H1 (cell line): ENCODE results near the gene GP9. TPM values are rescaled to one million over a fixed set of nuclear protein-coding genes. Genes with fewer than 3 reads are reported as not detected.

Experiments used
- CTCF ChIA-PET: fragments of 300-600 bp; sonication (Branson Sonifier 250); formaldehyde crosslinking; loops from one replicate; lab custom pipeline; 2021; ENCODE audit not compliant: partially characterized antibody; lab: Charles Lee
- POLR2A ChIA-PET: fragments of 300-600 bp; sonication (Branson Sonifier 250); formaldehyde crosslinking; loops from one replicate; lab custom pipeline; 2021; ENCODE audit warnings: inconsistent platforms; ENCODE audit not compliant: partially characterized antibody; lab: Charles Lee
- DNase-seq, 2 experiments: peaks; one replicate each; pipeline versions ENCODE4 v3.0.0 to v3.0.0-alpha.2; 2010 to 2022; ENCODE audit warnings: low spot score in 2 of 2, low read depth in 1 of 2, mixed read lengths in 1 of 2
- FAIRE-seq: peaks from 2 replicates; lab custom pipeline; 2011; peaks lifted over from hg19 to GRCh38; lab: Jason Lieb, UNC
- H2AFZ ChIP-seq: 2 replicates; pipeline ENCODE4 v1.8.1; 2012; ENCODE audit warnings: low read length, inconsistent platforms
- H2AK5ac ChIP-seq: 2 replicates; pipeline ENCODE4 v1.6.1; 2013; ENCODE audit warnings: low read depth, low read length
- H2BK120ac ChIP-seq: replicated peaks from 2 replicates; pipeline ENCODE3; 2013; ENCODE audit warnings: low read depth, low read length, inconsistent platforms
- H2BK12ac ChIP-seq: 2 replicates; pipeline ENCODE4 v1.6.1; 2013; ENCODE audit warnings: low read depth, low read length
- H2BK15ac ChIP-seq: 2 replicates; pipeline ENCODE4 v1.6.1; 2013; ENCODE audit warnings: low read length
- H2BK20ac ChIP-seq: 2 replicates; pipeline ENCODE4 v1.6.1; 2013; ENCODE audit warnings: low read length
- H2BK5ac ChIP-seq: 2 replicates; pipeline ENCODE4 v1.6.1; 2013; ENCODE audit warnings: low read depth, low read length
- H3K14ac ChIP-seq: 2 replicates; pipeline ENCODE4 v1.6.1; 2013; ENCODE audit warnings: inconsistent platforms; ENCODE audit not compliant: insufficient read length
- H3K18ac ChIP-seq: 2 replicates; pipeline ENCODE4 v1.6.1; 2013; ENCODE audit warnings: low read length; ENCODE audit errors: extremely low read depth
- H3K23ac ChIP-seq: 2 replicates; pipeline ENCODE4 v1.6.1; 2013; ENCODE audit warnings: inconsistent platforms; ENCODE audit not compliant: insufficient read length
- H3K23me2 ChIP-seq: 2 replicates; pipeline ENCODE4 v1.6.1; 2013; ENCODE audit warnings: low read depth, low read length
- H3K27ac ChIP-seq: 2 replicates; pipeline ENCODE4 v1.6.1; 2011; ENCODE audit warnings: low read depth, low read length, inconsistent platforms
- H3K27me3 ChIP-seq, 4 experiments: replicated peaks in 1 of 4; 1 replicate in 1 of 4; 2 replicates in 3 of 4; pipeline versions ENCODE4 v1.6.1 to v1.8.1; 2011 to 2013; ENCODE audit warnings: low read length in 3 of 4, mild to moderate bottlenecking in 3 of 4, inconsistent platforms in 2 of 4, mixed read lengths in 2 of 4, moderate library complexity in 1 of 4; ENCODE audit not compliant: control insufficient read depth in 3 of 4, insufficient read depth in 3 of 4; ENCODE audit errors: extremely low read depth in 1 of 4
- H3K36me3 ChIP-seq, 4 experiments: 2 replicates each; pipeline versions ENCODE4 v1.6.1 to v1.8.1; 2011 to 2013; ENCODE audit warnings: mild to moderate bottlenecking in 4 of 4, low read length in 3 of 4, moderate library complexity in 2 of 4, control low read depth in 1 of 4, inconsistent platforms in 1 of 4; ENCODE audit not compliant: insufficient read depth in 4 of 4, control insufficient read depth in 2 of 4
- H3K4ac ChIP-seq: replicated peaks from 2 replicates; pipeline ENCODE3; 2013; ENCODE audit warnings: low read length, low read depth, mixed read lengths, inconsistent platforms; ENCODE audit not compliant: insufficient read length
- H3K4me1 ChIP-seq, 4 experiments: replicated peaks in 1 of 4; 1 replicate in 1 of 4; 2 replicates in 3 of 4; pipeline versions ENCODE4 v1.6.1 to v1.8.1; 2011 to 2013; ENCODE audit warnings: low read length in 3 of 4, inconsistent platforms in 2 of 4, mixed read lengths in 1 of 4; ENCODE audit not compliant: insufficient read depth in 4 of 4, control insufficient read depth in 3 of 4
- H3K4me2 ChIP-seq, 2 experiments: 2 replicates each; pipeline versions ENCODE4 v1.6.1 to v1.8.1; 2011 to 2013; ENCODE audit warnings: low read depth in 2 of 2, low read length in 2 of 2, control low read depth in 1 of 2, inconsistent platforms in 1 of 2, mild to moderate bottlenecking in 1 of 2; ENCODE audit not compliant: insufficient read depth in 1 of 2
- H3K4me3 ChIP-seq, 4 experiments: fragments of 200-600, 300-600 bp in 1 of 4; sonication (generic), shearing (Covaris generic), sonication (Bioruptor Twin) in 1 of 4; 2 replicates each; pipeline versions ENCODE4 v1.5.1 to v1.8.1; 2011 to 2016; ENCODE audit warnings: low read length in 4 of 4, low read depth in 3 of 4, control low read depth in 2 of 4, inconsistent platforms in 2 of 4, mild to moderate bottlenecking in 2 of 4, mixed read lengths in 1 of 4, moderate library complexity in 1 of 4; ENCODE audit not compliant: insufficient read depth in 2 of 4; ENCODE audit errors: extremely low read depth in 1 of 4
- H3K56ac ChIP-seq: replicated peaks from 2 replicates; pipeline ENCODE3; 2013; ENCODE audit warnings: low read depth, mild to moderate bottlenecking, mixed read lengths, low read length, inconsistent platforms; ENCODE audit not compliant: insufficient read length
- H3K79me1 ChIP-seq: 2 replicates; pipeline ENCODE4 v1.6.1; 2013; ENCODE audit warnings: low read depth, low read length, control low read depth
- H3K79me2 ChIP-seq, 2 experiments: 2 replicates each; pipeline versions ENCODE4 v1.6.1 to v1.8.1; 2012 to 2013; ENCODE audit warnings: low read length in 2 of 2, mild to moderate bottlenecking in 2 of 2, inconsistent platforms in 1 of 2; ENCODE audit not compliant: insufficient read depth in 2 of 2, control insufficient read depth in 1 of 2
- H3K9ac ChIP-seq, 4 experiments: replicated peaks in 1 of 4; 1 replicate in 1 of 4; 2 replicates in 3 of 4; pipeline versions ENCODE4 v1.6.1 to v1.8.1; 2011 to 2013; ENCODE audit warnings: low read depth in 3 of 4, low read length in 3 of 4, control low read depth in 2 of 4, mild to moderate bottlenecking in 2 of 4, moderate library complexity in 2 of 4, inconsistent platforms in 1 of 4; ENCODE audit errors: extremely low read depth in 1 of 4
- H3K9me3 ChIP-seq, 2 experiments: 2 replicates each; pipeline versions ENCODE4 v1.6.1 to v1.8.1; 2012 to 2013; ENCODE audit warnings: mild to moderate bottlenecking in 2 of 2, moderate library complexity in 2 of 2, control low read depth in 1 of 2, inconsistent platforms in 1 of 2, low read depth in 1 of 2, low read length in 1 of 2, mixed read lengths in 1 of 2; ENCODE audit not compliant: insufficient read depth in 2 of 2
- H4K20me1 ChIP-seq, 2 experiments: replicated peaks in 1 of 2; 2 replicates each; pipeline versions ENCODE3 to v1.8.1; 2011 to 2013; ENCODE audit warnings: inconsistent platforms in 2 of 2, low read length in 2 of 2, mild to moderate bottlenecking in 1 of 2; ENCODE audit not compliant: insufficient read depth in 2 of 2, control insufficient read depth in 1 of 2
- H4K5ac ChIP-seq: 2 replicates; pipeline ENCODE4 v1.6.1; 2013; ENCODE audit warnings: low read length, low read depth, mixed read lengths, inconsistent platforms; ENCODE audit not compliant: insufficient read length
- H4K8ac ChIP-seq: 2 replicates; pipeline ENCODE4 v1.8.0; 2013; ENCODE audit warnings: mild to moderate bottlenecking, moderate library complexity, low read length, inconsistent platforms; ENCODE audit not compliant: insufficient read depth; ENCODE audit errors: extremely low read depth
- H4K91ac ChIP-seq: replicated peaks from 2 replicates; pipeline ENCODE3; 2013; ENCODE audit warnings: low read length, mixed read lengths, inconsistent platforms; ENCODE audit not compliant: insufficient read length
- EP300 ChIP-seq, 2 experiments: IDR thresholded peaks; 1 replicate in 1 of 2; 2 replicates in 1 of 2; pipeline ENCODE4 v1.6.1; 2011 to 2012; ENCODE audit warnings: low read depth in 2 of 2, low read length in 2 of 2, mild to moderate bottlenecking in 2 of 2, borderline replicate concordance in 1 of 2, inconsistent platforms in 1 of 2, moderate library complexity in 1 of 2
- HDAC6 ChIP-seq: IDR thresholded peaks from one replicate; pipeline ENCODE4 v1.7.1; 2012; ENCODE audit warnings: low read depth, mild to moderate bottlenecking, inconsistent platforms, low read length, moderate library complexity
- SUZ12 ChIP-seq: fragments of 200-600 bp; sonication (generic); IDR thresholded peaks from 2 replicates; pipeline ENCODE4 v1.6.1; 2012; ENCODE audit warnings: mild to moderate bottlenecking, inconsistent platforms, low read length, moderate library complexity, mixed read lengths
- WGBS, 2 experiments: shearing (Covaris generic) in 1 of 2; methylation state at CpG; one replicate each; pipeline versions ENCODE4 v1.1.6 to v1.1.7; 2013 to 2015; ENCODE audit warnings: low lambda C conversion rate in 2 of 2, mixed read lengths in 2 of 2, inconsistent platforms in 1 of 2, low coverage in 1 of 2, missing lambda C conversion rate in 1 of 2; ENCODE audit not compliant: insufficient replicate concordance in 2 of 2, insufficient coverage in 1 of 2, insufficient read length in 1 of 2; ENCODE audit errors: extremely low coverage in 1 of 2, missing lambda C conversion rate in 1 of 2; 5-methylcytosine and 5-hydroxymethylcytosine counted together
- polyA plus RNA-seq, 7 experiments: library from polyadenylated mRNA; depleted of rRNA in 3 of 7; stranded (reverse) in 5 of 7; unstranded in 2 of 7; fragments of >200 nt in 5 of 7; fragments of 200-250 nt in 2 of 7; gene quantifications; 1 replicate in 5 of 7; 2 replicates in 1 of 7; 4 replicates in 1 of 7; pipeline versions ENCODE4 v1.2.1 to v1.2.3, GENCODE V29; 2011 to 2013; ENCODE audit warnings: missing spikeins in 2 of 7, mixed read lengths in 2 of 7
- total RNA-seq: library from RNA; stranded (reverse); fragmentation: NEBNext Ultra II Directional; extraction: Animal tissue kit (Norgen Biotek cat#: 25700); gene quantifications from 2 replicates; pipeline ENCODE4 v1.2.1, GENCODE V29; 2021
- TF ChIP-seq, protein P1 (sequence below): IDR thresholded peaks from 2 replicates; pipeline ENCODE4 v1.6.1; 2012; ENCODE audit warnings: inconsistent platforms

GP9 gene
- total and polyA plus RNA-seq, 2 of the 8 experiments (the other 6 are each of a cell fraction or from before 2014, with no cell fraction given): not detected

DNA sequence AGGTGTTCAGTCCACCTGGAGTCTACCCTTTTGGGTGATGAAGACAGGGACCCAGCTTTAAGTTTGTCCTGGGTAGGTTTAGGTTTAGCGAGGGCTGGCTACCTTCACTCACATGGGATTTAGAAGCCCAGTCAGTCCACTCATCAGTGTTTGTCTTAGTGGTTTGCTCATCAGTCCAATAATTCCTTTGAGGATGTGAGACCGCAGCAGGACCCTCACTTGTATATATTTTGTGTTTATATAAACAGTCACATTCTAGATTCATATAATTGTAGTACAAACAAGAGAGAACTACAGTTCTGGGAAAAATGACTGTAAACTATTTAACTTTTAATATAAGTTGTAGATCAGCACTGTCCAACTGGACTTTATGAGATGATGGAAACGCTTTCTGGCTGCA is 41.3 kb upstream of the GP9 start:
- no peak overlapping the region for H3K56ac ChIP-seq
- H4K20me1 ChIP-seq: no peaks in the 10 kb centered on the region
- no peak overlapping the region for H3K4me3 ChIP-seq
- H3K9ac ChIP-seq: no peak overlapping the region
- no peak for DNase-seq
- POLR2A ChIA-PET: no interaction called here
- 84% methylated on average over 3 of the region's 3 CpGs; no CpG with 5 or more reads in 1 of the 2 experiments for WGBS, 2 experiments
- H2AK5ac ChIP-seq: no peak overlapping the region
- H3K18ac ChIP-seq: no peak overlapping the region
- peaks cover 0 to 4% (median 0%) of the 10 kb centered on the region in 4 experiments; a peak in 1 of 7 replicates for H3K27me3 ChIP-seq
- H3K4ac ChIP-seq: no peak overlapping the region
- no peak overlapping the region for H4K91ac ChIP-seq
- no peak overlapping the region for H3K23ac ChIP-seq
- no peaks in the 10 kb centered on the region for H3K79me2 ChIP-seq
- H3K4me2 ChIP-seq: no peak overlapping the region
- no peak overlapping the region for H2BK120ac ChIP-seq
- no peak overlapping the region for H2BK12ac ChIP-seq
- no peak overlapping the region for H3K27ac ChIP-seq
- peaks cover 0 to 7% (median 1%) of the 10 kb centered on the region in 4 experiments; a peak in 2 of 7 replicates for H3K4me1 ChIP-seq
- no peak overlapping the region for H2BK20ac ChIP-seq
- H3K14ac ChIP-seq: no peak overlapping the region
- H3K23me2 ChIP-seq: no peaks in the 10 kb centered on the region
- no peak overlapping the region for H2AFZ ChIP-seq
- H3K79me1 ChIP-seq: no peaks in the 10 kb centered on the region
- CTCF ChIA-PET: interaction anchor here (0.6 to 10.0 kb wide), 3 partner anchors 8 to 49 kb away, joined by 3 to 58 read pairs (median 5); no protein-coding TSS in a partner anchor
- H4K8ac ChIP-seq: no peak overlapping the region
- no peak overlapping the region for H4K5ac ChIP-seq
- H3K9me3 ChIP-seq: no peaks in the 10 kb centered on the region
- H3K36me3 ChIP-seq: no peaks in the 10 kb centered on the region
- FAIRE-seq: no peak
- H2BK5ac ChIP-seq: no peak overlapping the region
- no peak overlapping the region for H2BK15ac ChIP-seq
- TF ChIP-seq EP300 (IDR thresholded peaks at IDR 0.05; ENCODE audit: borderline replicate concordance in 1 of 2, low read depth in 2 of 2, low read length in 2 of 2) (no peak), SUZ12 (no peak), HDAC6 (no peak)
- TF ChIP-seq, protein P1, sequence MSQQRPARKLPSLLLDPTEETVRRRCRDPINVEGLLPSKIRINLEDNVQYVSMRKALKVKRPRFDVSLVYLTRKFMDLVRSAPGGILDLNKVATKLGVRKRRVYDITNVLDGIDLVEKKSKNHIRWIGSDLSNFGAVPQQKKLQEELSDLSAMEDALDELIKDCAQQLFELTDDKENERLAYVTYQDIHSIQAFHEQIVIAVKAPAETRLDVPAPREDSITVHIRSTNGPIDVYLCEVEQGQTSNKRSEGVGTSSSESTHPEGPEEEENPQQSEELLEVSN: no peak
